Smooth muscle cell (in vitro differentiated cells): ENCODE data around the gene PAGE2B. TPM values are rescaled to one million over a fixed set of nuclear protein-coding genes. Genes with fewer than 3 reads are reported as not detected.

Experiments
- DNase-seq: peaks from one replicate; lab custom pipeline; 2025; ENCODE audit not compliant: unreplicated experiment; lab: John Stamatoyannopoulos, UW
- H2AFZ ChIP-seq: fragments of 200-600 bp; sonication (generic); 2 replicates; pipeline ENCODE4 v1.6.0; 2016; ENCODE audit warnings: antibody characterized with exemption, low read depth, mild to moderate bottlenecking
- H3F3A ChIP-seq: fragments of 200-600 bp; sonication (generic); 2 replicates; pipeline ENCODE4 v1.6.0; 2017; ENCODE audit warnings: antibody characterized with exemption, low read depth
- H3K27ac ChIP-seq: fragments of 200-600 bp; sonication (generic); 2 replicates; pipeline ENCODE4 v1.5.1; 2016; ENCODE audit warnings: low read depth, mild to moderate bottlenecking
- H3K27me3 ChIP-seq: fragments of 200-600 bp; sonication (generic); 2 replicates; pipeline ENCODE4 v1.6.1; 2016; ENCODE audit warnings: low read depth, mild to moderate bottlenecking
- H3K36me3 ChIP-seq: fragments of 200-600 bp; sonication (generic); 2 replicates; pipeline ENCODE4 v1.5.1; 2016; ENCODE audit warnings: low read depth
- H3K4me1 ChIP-seq: fragments of 200-600 bp; sonication (generic); 2 replicates; pipeline ENCODE4 v1.5.1; 2016; ENCODE audit warnings: low read depth
- H3K4me2 ChIP-seq: fragments of 200-600 bp; sonication (generic); 2 replicates; pipeline ENCODE4 v1.6.0; 2016; ENCODE audit warnings: mild to moderate bottlenecking
- H3K4me3 ChIP-seq: fragments of 200-600 bp; sonication (generic); 2 replicates; pipeline ENCODE4 v1.5.1; 2016; ENCODE audit warnings: mild to moderate bottlenecking
- H3K79me2 ChIP-seq: fragments of 200-600 bp; sonication (generic); 2 replicates; pipeline ENCODE4 v1.6.0; 2016; ENCODE audit warnings: low read depth, mild to moderate bottlenecking
- H3K9ac ChIP-seq: fragments of 200-600 bp; sonication (generic); 2 replicates; pipeline ENCODE4 v1.6.0; 2016; ENCODE audit warnings: low read depth
- H3K9me3 ChIP-seq: fragments of 200-600 bp; sonication (generic); replicated peaks from 2 replicates; pipeline ENCODE4 v1.5.1; 2016; ENCODE audit warnings: low read depth
- H4K20me1 ChIP-seq: fragments of 200-600 bp; sonication (generic); 2 replicates; pipeline ENCODE4 v1.6.0; 2016; ENCODE audit warnings: low read depth
- CTCF ChIP-seq: fragments of 200-600 bp; sonication (generic); IDR thresholded peaks from 2 replicates; pipeline ENCODE4 v1.5.1; 2017; ENCODE audit warnings: borderline replicate concordance, mild to moderate bottlenecking, antibody characterized with exemption; ENCODE audit not compliant: insufficient read depth, poor library complexity, severe bottlenecking
- WGBS: methylation state at CpG from one replicate; pipeline ENCODE4 v1.1.7; 2016; ENCODE audit warnings: low lambda C conversion rate; 5-methylcytosine and 5-hydroxymethylcytosine counted together
- polyA plus RNA-seq: library from polyadenylated mRNA; unstranded; fragments of >200 nt; fragmentation: Nextera tagmentation; extraction: Ambion mirVana; gene quantifications from 2 replicates; pipeline ENCODE4 v1.2.1, GENCODE V29; 2016
- total RNA-seq: library from RNA; depleted of rRNA; stranded (reverse); fragments of >200 nt; gene quantifications from 2 replicates; pipeline ENCODE4 v1.2.3, GENCODE V29; 2014

Gene PAGE2B
- total and polyA plus RNA-seq, 2 experiments from 2014 or later = not detected

- WGBS = 89% methylated on average over 7 of the region's 7 CpGs
- H3K4me1 ChIP-seq = peaks cover 5% of the 10 kb centered on the region
These were observed 49.1 kb downstream of the PAGE2B start for GRCh38 chrX:55123900-55124299.

GRCh38 chrX:55127692-55128091, 52.9 kb downstream of the PAGE2B start:
- Histone ChIP-seq H3K4me3 (no peak overlapping the region), H2AFZ (no peak overlapping the region), H3K4me2 (no peak overlapping the region), H3F3A (no peaks in the 10 kb centered on the region), H3K9me3 (no peaks in the 10 kb centered on the region), H3K79me2 (no peaks in the 10 kb centered on the region), H3K9ac (no peak overlapping the region), H3K27me3 (no peaks in the 10 kb centered on the region), H3K27ac (no peak overlapping the region), H3K4me1 (no peaks in the 10 kb centered on the region), H4K20me1 (no peaks in the 10 kb centered on the region), H3K36me3 (no peaks in the 10 kb centered on the region)
- 50% methylated on average over 2 of the region's 2 CpGs for WGBS
- TF ChIP-seq CTCF = no peak
- no peak for DNase-seq

More at GRCh38 chrX:55123900-55124299, 49.1 kb downstream of the PAGE2B start:
- Histone ChIP-seq H3K27ac (no peak overlapping the region), H3K27me3 (no peaks in the 10 kb centered on the region), H3K9me3 (no peaks in the 10 kb centered on the region), H3K4me2 (no peak overlapping the region), H4K20me1 (no peaks in the 10 kb centered on the region), H3K9ac (no peak overlapping the region), H3K79me2 (no peaks in the 10 kb centered on the region), H2AFZ (no peak overlapping the region), H3K4me3 (no peak overlapping the region), H3K36me3 (no peaks in the 10 kb centered on the region), H3F3A (no peaks in the 10 kb centered on the region)
- no peak for DNase-seq
- no peak for TF ChIP-seq CTCF

Other genes with a start within 250 kb of the PAGE2B start
- gene TRO, start 154.2 kb upstream of the PAGE2B start, total RNA-seq = 60.0 and 78.7 TPM in 2 replicates
- 84.6 and 98.6 TPM in 2 replicates for gene TRO, start 154.2 kb upstream of the PAGE2B start, polyA plus RNA-seq
- not detected in 2 replicates for gene PFKFB1, start 80.8 kb upstream of the PAGE2B start, total RNA-seq
- gene PFKFB1, start 80.8 kb upstream of the PAGE2B start, polyA plus RNA-seq = 0.37 and 0.42 TPM in 2 replicates
- gene APEX2, start 74.7 kb upstream of the PAGE2B start, total RNA-seq = 9.3 and 16.5 TPM in 2 replicates
- gene APEX2, start 74.7 kb upstream of the PAGE2B start, polyA plus RNA-seq = 16.1 and 22.5 TPM in 2 replicates
- not detected in 2 replicates for gene ALAS2, start 44.1 kb upstream of the PAGE2B start, total RNA-seq
- not detected in 2 replicates for gene ALAS2, start 44.1 kb upstream of the PAGE2B start, polyA plus RNA-seq
- not detected in 2 replicates for gene PAGE2, start 14.0 kb downstream of the PAGE2B start, total RNA-seq
- not detected in 2 replicates for gene PAGE2, start 14.0 kb downstream of the PAGE2B start, polyA plus RNA-seq
- not detected in 2 replicates for gene PAGE5, start 145.3 kb downstream of the PAGE2B start, total RNA-seq
- not detected in 2 replicates for gene PAGE5, start 145.3 kb downstream of the PAGE2B start, polyA plus RNA-seq
- gene PAGE3, start 189.9 kb downstream of the PAGE2B start, total RNA-seq = not detected in 2 replicates
- not detected in 2 replicates for gene PAGE3, start 189.9 kb downstream of the PAGE2B start, polyA plus RNA-seq